ENCODE results near the gene SMARCA4.

DNA sequence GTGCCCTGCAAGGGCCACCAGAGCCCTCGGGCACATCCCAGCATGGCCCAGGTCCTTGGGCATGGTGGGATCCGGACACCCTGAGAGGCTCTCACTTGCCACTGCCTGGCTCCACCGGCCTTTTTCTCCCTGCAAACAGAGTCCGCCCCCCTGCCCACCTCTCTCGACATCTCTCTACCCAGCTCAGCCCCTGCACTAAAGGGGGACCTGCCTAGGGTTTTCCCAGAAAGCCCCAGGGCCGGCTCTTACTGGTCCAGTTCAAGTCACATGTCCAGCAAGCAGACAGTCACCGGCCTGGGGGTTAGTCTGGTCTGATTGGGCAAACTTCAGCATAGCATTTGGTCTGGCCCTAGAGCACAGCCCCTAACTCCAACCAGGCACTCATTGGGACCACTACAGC is 52.9 kb downstream of the SMARCA4 start:
- TF ChIP-seq EP300 (IDR thresholded peaks at IDR 0.05) = no peak
- no peak for TF ChIP-seq POLR2A (IDR thresholded peaks at IDR 0.05; ENCODE audit: low read depth)

All from esophagus muscularis mucosa (tissue), 2 donors.